CD1c-positive myeloid dendritic cell (primary cell): ENCODE results near the gene ZNF692.

Source experiments
- DNase-seq: peaks from one replicate; pipeline ENCODE4 v3.0.0-alpha.2; 2016; ENCODE audit errors: extremely low spot score

The ZNF692 gene

GRCh38 chr1:248881261-248881660, 22.4 kb upstream of the ZNF692 start:
- DNase-seq, result no peak

- DNase-seq, result peak; percentile 92
Observed at GRCh38 chr1:248873993-248874533, 15.2 kb upstream of the ZNF692 start.

DNA sequence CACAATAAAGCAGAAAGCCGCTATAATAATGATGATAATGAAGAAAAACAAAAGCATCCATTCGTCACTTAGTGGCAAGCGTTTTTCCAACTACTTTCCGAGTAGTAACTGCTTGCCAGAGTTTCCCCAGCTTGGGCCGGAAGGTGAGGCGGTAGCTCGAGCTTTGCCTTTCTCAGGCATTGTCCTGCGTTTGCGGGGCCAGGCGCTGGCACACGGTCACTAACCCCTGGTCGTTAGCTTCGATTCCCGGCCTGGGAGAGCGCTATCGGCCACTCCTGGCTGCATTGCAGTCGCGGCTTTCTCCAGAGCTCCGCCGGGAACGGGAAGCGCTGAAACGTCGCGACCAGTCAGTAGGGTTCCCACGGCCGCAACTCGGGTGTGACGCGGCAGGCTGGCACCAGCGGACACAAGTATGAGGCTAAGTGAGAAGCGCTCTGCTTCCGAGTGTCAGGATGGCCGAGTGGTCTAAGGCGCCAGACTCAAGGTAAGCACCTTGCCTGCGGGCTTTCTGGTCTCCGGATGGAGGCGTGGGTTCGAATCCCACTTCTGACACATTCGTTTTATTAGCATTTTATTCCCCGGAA, 14.6 kb upstream of the ZNF692 start:
- DNase-seq, result peak; percentile 96

DNA sequence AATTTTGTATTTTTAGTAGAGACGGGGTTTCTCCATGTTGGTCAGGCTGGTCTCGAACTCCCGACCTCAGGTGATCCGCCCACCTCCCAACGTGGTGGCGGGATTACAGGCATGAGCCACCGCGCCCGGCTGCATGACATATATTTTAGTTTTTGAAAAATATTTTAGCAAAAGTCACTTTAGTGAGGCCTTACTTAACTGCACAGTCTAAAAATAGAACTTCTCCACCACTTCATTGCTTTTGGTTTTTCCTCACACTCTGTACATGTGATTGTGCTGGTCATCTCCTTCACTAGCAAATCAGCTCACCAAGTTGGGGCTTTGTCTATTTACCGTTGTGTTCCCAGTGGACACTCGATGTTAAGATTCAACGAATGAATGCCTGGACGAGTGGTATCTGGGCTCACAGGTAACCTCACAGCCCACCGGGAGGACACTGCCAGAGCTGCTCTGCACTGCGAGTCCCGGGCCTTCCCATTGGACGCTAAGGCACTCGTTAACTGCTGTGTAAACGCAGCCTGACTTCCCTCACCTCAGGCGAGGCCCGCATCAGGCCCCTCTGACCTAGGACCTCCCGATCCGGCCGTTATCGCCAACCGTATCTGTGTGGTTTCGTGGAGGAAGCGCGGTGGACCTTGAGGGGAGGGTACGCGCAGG, 14.0 kb upstream of the ZNF692 start:
- DNase-seq, result peak; percentile 39

DNA sequence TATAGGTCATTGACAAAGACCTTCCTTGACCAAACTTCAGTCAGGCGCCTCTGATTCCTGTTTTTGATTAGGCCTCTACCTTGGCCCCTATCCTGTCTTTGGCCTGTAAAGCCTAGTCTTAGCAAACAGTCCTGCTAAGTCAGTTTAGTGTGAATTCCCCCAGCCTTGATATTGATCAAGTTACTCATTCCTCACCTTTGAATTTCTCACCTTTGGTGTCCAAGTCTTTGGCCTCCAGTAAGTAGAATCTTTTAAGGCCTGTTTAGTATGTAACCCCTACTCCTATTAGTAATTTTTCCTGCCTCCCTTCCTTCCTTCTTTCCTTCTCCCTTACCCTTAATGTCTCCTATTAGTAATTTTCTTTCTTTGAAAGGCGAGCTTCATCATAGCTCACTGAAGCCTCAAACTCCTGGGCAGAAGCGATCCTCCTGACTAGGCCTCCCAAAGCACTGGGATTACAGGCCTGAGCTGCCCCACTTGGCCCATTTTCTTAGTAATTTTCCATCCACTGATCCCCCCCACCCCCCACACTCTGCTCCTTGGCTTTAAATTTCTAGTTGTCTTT, 13.0 kb upstream of the ZNF692 start:
- DNase-seq, result no peak

DNA sequence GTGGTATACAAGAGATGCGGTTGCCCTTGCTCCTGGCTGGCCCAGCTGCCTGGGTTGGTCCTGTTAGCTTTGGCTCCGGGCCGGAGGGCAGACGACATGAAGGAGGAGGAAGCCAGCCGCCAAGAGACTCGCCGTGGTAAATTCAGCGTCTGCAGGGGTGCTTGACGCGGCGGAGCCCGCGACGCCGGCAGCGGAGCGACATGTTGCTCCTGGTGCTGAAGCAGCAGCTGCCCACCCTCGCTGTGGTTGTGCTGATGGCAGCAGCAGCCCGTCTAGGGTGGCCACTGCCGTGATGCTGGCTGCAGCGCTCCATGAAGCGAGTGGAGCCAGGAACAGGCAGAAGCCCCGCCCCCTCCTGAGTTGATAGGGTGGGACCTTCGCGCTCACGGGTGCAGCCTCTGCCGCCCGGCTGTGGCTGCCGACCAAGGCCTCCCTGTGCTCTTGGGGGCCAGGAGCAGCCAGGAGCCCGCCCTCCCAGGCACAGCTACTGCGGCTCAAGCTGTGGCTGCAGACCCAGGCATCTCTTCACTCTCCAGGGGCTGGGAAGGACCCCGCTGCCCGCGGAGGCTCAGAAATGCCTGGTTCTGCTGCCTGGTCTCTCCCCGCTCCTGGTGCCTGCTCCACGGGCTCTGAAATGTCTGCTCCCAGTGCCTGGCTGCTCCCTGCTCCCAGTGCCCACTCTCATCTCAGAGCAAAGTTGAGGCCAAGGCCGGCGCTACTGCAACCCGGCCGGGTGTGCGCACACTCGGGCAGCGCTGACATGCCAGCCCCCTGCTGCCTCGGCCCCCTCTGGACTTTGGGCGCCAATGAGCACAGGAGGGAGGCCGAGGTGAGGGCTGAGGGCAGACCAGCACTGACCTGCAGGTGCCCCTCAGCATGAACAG, 4.4 kb upstream of the ZNF692 start:
- DNase-seq, result peak; percentile 73

DNA sequence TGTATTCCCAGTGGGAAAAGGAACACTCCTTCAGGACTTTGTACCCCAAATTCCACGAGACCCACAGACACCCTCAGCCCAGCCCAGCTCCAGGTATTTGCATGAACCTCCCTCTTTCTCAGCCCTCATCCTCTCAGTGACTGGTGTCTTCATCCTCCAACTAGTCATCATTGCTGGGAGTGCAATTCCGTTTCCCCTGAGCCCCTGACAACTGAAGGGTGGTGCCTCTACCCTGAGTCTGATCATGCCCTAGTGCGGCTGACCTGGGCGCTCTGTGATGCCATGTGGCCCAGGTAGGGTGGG, 3.8 kb upstream of the ZNF692 start:
- DNase-seq, result no peak

- DNase-seq, result no peak
Observed at GRCh38 chr1:248861616-248862015, 2.7 kb upstream of the ZNF692 start.

- peak; percentile 42 for DNase-seq
Observed at GRCh38 chr1:248860007-248860406, 1.1 kb upstream of the ZNF692 start.

GRCh38 chr1:248858096-248858890, 592 bp downstream of the ZNF692 start:
- DNase-seq, result peak; percentile 67

DNA sequence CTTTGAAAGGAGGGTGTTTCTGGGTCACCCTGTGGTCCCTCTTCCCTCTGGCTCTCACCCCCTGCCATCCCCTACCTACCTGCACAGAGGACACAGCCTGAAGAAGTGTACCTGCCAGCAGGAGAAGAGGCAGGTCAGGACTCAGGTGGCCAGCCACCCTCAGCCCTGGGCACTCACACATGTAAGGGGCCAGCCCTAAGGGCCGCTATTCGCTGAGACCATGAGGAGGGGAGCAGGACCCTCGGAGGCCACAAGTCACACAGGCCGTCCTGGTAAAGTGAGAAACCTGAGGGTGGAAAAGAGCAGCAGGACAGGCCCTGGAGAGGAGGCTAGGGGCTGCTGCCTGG, 1.2 kb downstream of the ZNF692 start:
- no peak for DNase-seq

GRCh38 chr1:248857201-248857600, 1.7 kb downstream of the ZNF692 start:
- DNase-seq, result no peak

- no peak for DNase-seq
Observed at GRCh38 chr1:248856176-248856575, 2.7 kb downstream of the ZNF692 start.

DNA sequence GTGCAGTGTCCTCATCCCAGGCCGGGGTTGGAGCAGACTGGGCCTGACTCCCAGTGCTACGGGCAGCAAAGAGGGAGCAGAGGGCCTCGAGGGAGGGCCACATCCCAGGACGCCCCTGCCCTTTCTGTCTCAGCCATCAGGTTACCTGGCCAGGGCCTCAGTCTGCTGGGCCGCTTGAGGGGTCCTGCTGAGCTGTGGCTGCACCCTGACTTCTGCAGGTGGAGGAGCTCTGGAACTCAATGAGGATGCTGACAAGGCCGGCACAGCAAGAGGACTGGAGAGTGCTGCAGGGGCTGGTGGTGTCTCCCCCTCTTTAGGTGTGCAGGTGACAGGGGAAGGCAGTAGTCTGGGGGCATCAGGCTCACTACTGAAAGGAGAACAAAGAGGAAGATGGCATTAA, 3.3 kb downstream of the ZNF692 start:
- no peak for DNase-seq

- DNase-seq, result no peak
Observed at GRCh38 chr1:248853663-248854375, 5.1 kb downstream of the ZNF692 start.

DNA sequence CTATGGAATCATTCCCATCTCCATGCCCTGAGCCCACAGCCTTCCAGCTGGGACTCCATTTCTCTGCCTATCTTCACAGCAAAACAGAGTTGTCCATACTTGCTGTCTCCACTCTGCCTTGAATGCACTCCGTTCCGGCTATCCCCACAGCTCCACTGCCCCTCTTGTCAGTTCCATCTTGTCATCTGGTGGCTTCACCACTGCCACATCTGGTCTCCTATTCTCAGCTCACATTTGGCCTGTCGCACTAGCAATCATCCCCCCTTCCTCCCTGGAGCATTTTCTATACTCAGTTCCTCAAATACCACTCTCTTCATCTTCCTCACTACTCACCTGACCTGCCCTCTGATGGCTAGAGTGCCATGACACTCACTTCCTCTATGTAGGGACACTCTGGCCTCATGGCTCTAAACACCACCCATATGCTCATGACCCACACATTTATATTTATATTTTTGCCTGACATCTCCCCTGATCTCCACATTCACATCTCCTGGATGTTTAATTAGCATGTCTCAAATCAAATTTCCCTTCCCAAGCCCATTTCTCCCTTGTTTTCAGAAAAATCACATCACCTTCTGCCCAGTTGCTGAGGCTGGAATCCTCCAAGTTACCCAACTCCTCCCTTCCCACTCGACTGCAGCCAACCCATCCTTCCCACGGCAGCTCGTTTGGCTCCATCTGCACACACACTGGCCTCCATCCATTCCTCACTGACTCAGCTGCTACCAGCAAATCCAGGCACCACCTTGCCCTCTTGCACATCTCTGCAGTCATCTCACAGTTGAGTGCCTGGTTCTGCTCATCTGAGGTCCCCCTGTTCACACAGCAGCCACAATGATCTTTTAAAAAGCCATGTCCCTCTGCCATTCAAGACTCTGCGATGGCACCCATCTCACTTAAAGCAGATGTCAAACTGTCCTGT, 6.1 kb downstream of the ZNF692 start:
- peak; percentile 24 for DNase-seq

GRCh38 chr1:248851390-248851789, 7.5 kb downstream of the ZNF692 start:
- no peak for DNase-seq

GRCh38 chr1:248850536-248851251, 8.2 kb downstream of the ZNF692 start:
- no peak for DNase-seq

GRCh38 chr1:248850124-248850523, 8.8 kb downstream of the ZNF692 start:
- no peak for DNase-seq
